Vein endothelial cell (primary cell): Measurements from ENCODE around the gene LIMK1. TPM values are rescaled to one million over a fixed set of nuclear protein-coding genes. Genes with fewer than 3 reads are reported as not detected.

Experiments
- total RNA-seq: library from RNA; depleted of rRNA; stranded (reverse); fragments of >200 nt; gene quantifications from 2 replicates; pipeline ENCODE4 v1.2.3, GENCODE V29; 2012

The LIMK1 gene
- total RNA-seq = 39.1 and 48.3 TPM in 2 replicates

DNA sequence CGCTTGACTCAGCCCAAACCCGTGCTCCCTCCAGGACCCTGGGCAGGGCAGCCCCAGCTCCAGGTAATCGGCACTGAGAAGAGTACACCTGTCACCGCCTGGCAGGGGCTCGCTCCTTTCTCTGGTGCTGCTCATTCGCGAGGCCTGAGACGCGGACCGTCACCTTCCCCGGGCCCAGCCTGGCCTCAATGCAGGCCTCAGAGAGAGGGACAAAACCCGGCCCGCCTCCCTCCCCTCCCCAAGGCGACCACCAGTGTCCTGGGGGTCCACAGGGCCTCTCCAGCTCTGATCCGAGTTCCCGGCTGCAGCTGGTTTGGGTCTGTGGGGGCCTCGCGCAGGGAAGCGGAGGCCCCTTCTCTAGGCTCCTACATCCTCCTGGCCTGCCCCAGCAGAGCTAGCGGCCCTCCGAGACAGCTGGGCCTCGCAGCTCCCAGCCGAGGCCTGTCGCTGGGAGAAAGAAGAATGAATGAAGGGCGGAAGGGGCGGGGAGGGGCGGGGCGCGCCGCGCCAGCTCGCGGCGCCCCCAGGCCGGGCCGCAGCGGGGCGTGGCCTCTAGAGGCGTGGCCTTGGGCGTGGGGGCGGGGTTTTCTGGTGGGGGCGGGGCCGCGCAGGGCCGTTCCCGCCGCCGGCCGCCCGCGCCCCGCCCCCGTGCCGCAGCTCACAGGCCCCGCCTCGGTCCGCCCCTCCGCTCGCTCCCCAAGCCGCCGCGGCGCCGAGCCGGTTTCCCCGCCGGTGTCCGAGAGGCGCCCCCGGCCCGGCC, at the start of gene LIMK1:
Gene LIMK1, plus strand, starts transcription at position 688 of the 760 bp plus-strand sequence. CDS start 187 bp downstream, outside the sequence.

Other genes starting within 250 kb of the LIMK1 start
- 0.98 TPM in 1 of 2 replicates, not detected in the other for gene METTL27, start 241.3 kb upstream of the LIMK1 start, total RNA-seq
- not detected in 2 replicates for gene TMEM270, start 222.6 kb upstream of the LIMK1 start, total RNA-seq
- 0.29 and 22.5 TPM in 2 replicates for gene ELN, start 55.6 kb upstream of the LIMK1 start, total RNA-seq
- gene EIF4H, start 90.6 kb downstream of the LIMK1 start, total RNA-seq = 359 and 382 TPM in 2 replicates
- gene LAT2, start 126.2 kb downstream of the LIMK1 start, total RNA-seq = 0.48 and 0.65 TPM in 2 replicates
- gene RFC2, start 170.6 kb downstream of the LIMK1 start, total RNA-seq = 22.5 and 30.2 TPM in 2 replicates
- gene CLIP2, start 205.6 kb downstream of the LIMK1 start, total RNA-seq = 32.4 and 37.9 TPM in 2 replicates